Measurements from ENCODE around the gene CDK5R2.
A peak's percentile ranks its signal among the peaks of the same experiment; 100 is the strongest.
"Not testable (repeated sequence)": the region's sequence is repeated elsewhere in the genome, so short reads cannot be mapped to it uniquely, and the experiment has no call there.

CDK5R2 gene

GRCh38 chr2:218959141-218959731 lies at the start of gene CDK5R2:
Gene CDK5R2 (plus strand): TSS chr2:218959666. CDS start chr2:218959821, 155 bp downstream.
- peak; percentile 67 for DNase-seq (ENCODE audit: low read depth)

- no peak for DNase-seq (ENCODE audit: low read depth)
Measured at GRCh38 chr2:218910741-218911140, 48.7 kb upstream of the CDK5R2 start.

GRCh38 chr2:218920504-218920903 lies 39.0 kb upstream of the CDK5R2 start:
- DNase-seq (ENCODE audit: low read depth): no peak

GRCh38 chr2:218924757-218925156 lies 34.7 kb upstream of the CDK5R2 start:
- no peak for DNase-seq (ENCODE audit: low read depth)

GRCh38 chr2:218925434-218925833 lies 34.0 kb upstream of the CDK5R2 start:
- DNase-seq (ENCODE audit: low read depth): no peak

- DNase-seq (ENCODE audit: low read depth): no peak
Measured at GRCh38 chr2:218927422-218927821, 32.0 kb upstream of the CDK5R2 start.

GRCh38 chr2:218927876-218928275 lies 31.6 kb upstream of the CDK5R2 start:
- peak; percentile 20 for DNase-seq (ENCODE audit: low read depth)

- not testable (repeated sequence) for DNase-seq (ENCODE audit: low read depth)
Measured at GRCh38 chr2:218930488-218930887, 29.0 kb upstream of the CDK5R2 start.

- DNase-seq (ENCODE audit: low read depth): not testable (repeated sequence)
Measured at GRCh38 chr2:218931751-218932150, 27.7 kb upstream of the CDK5R2 start.

GRCh38 chr2:218944759-218945404 lies 14.6 kb upstream of the CDK5R2 start:
- DNase-seq (ENCODE audit: low read depth): peak; percentile 24

- peak; percentile 38 for DNase-seq (ENCODE audit: low read depth)
Measured at GRCh38 chr2:218946621-218947020, 12.8 kb upstream of the CDK5R2 start.

GRCh38 chr2:218952160-218952559 lies 7.3 kb upstream of the CDK5R2 start:
- no peak for DNase-seq (ENCODE audit: low read depth)

- DNase-seq (ENCODE audit: low read depth): no peak
Measured at GRCh38 chr2:218953366-218953954, 6.0 kb upstream of the CDK5R2 start.

- DNase-seq (ENCODE audit: low read depth): no peak
Measured at GRCh38 chr2:218954541-218955300, 4.7 kb upstream of the CDK5R2 start.

GRCh38 chr2:218956039-218956438 lies 3.4 kb upstream of the CDK5R2 start:
- DNase-seq (ENCODE audit: low read depth): no peak

GRCh38 chr2:218957671-218958070 lies 1.8 kb upstream of the CDK5R2 start:
- no peak for DNase-seq (ENCODE audit: low read depth)

GRCh38 chr2:218958276-218958675 lies 1.2 kb upstream of the CDK5R2 start:
- no peak for DNase-seq (ENCODE audit: low read depth)

GRCh38 chr2:218959761-218960308 lies 369 bp downstream of the CDK5R2 start:
- no peak for DNase-seq (ENCODE audit: low read depth)

GRCh38 chr2:218960309-218961165 lies 1.1 kb downstream of the CDK5R2 start:
- DNase-seq (ENCODE audit: low read depth): no peak

GRCh38 chr2:218961229-218961628 lies 1.8 kb downstream of the CDK5R2 start:
- no peak for DNase-seq (ENCODE audit: low read depth)
